H1 (cell line): ENCODE measurements around the gene JAKMIP2. TPM values are rescaled to one million over a fixed set of nuclear protein-coding genes. Genes with fewer than 3 reads are reported as not detected.

Experiments used
- CTCF ChIA-PET: fragments of 300-600 bp; sonication (Branson Sonifier 250); formaldehyde crosslinking; loops from one replicate; lab custom pipeline; 2021; ENCODE audit not compliant: partially characterized antibody; lab: Charles Lee
- POLR2A ChIA-PET: fragments of 300-600 bp; sonication (Branson Sonifier 250); formaldehyde crosslinking; loops from one replicate; lab custom pipeline; 2021; ENCODE audit warnings: inconsistent platforms; ENCODE audit not compliant: partially characterized antibody; lab: Charles Lee
- DNase-seq, 2 experiments: peaks; one replicate each; pipeline versions ENCODE4 v3.0.0 to v3.0.0-alpha.2; 2010 to 2022; ENCODE audit warnings: low spot score in 2 of 2, low read depth in 1 of 2, mixed read lengths in 1 of 2
- FAIRE-seq: peaks from 2 replicates; lab custom pipeline; 2011; peaks lifted over from hg19 to GRCh38; lab: Jason Lieb, UNC
- H2AFZ ChIP-seq: 2 replicates; pipeline ENCODE4 v1.8.1; 2012; ENCODE audit warnings: low read length, inconsistent platforms
- H2AK5ac ChIP-seq: 2 replicates; pipeline ENCODE4 v1.6.1; 2013; ENCODE audit warnings: low read depth, low read length
- H2BK120ac ChIP-seq: replicated peaks from 2 replicates; pipeline ENCODE3; 2013; ENCODE audit warnings: low read depth, low read length, inconsistent platforms
- H2BK12ac ChIP-seq: 2 replicates; pipeline ENCODE4 v1.6.1; 2013; ENCODE audit warnings: low read depth, low read length
- H2BK15ac ChIP-seq: 2 replicates; pipeline ENCODE4 v1.6.1; 2013; ENCODE audit warnings: low read length
- H2BK20ac ChIP-seq: 2 replicates; pipeline ENCODE4 v1.6.1; 2013; ENCODE audit warnings: low read length
- H2BK5ac ChIP-seq: 2 replicates; pipeline ENCODE4 v1.6.1; 2013; ENCODE audit warnings: low read depth, low read length
- H3K14ac ChIP-seq: 2 replicates; pipeline ENCODE4 v1.6.1; 2013; ENCODE audit warnings: inconsistent platforms; ENCODE audit not compliant: insufficient read length
- H3K18ac ChIP-seq: 2 replicates; pipeline ENCODE4 v1.6.1; 2013; ENCODE audit warnings: low read length; ENCODE audit errors: extremely low read depth
- H3K23ac ChIP-seq: 2 replicates; pipeline ENCODE4 v1.6.1; 2013; ENCODE audit warnings: inconsistent platforms; ENCODE audit not compliant: insufficient read length
- H3K23me2 ChIP-seq: 2 replicates; pipeline ENCODE4 v1.6.1; 2013; ENCODE audit warnings: low read depth, low read length
- H3K27ac ChIP-seq: 2 replicates; pipeline ENCODE4 v1.6.1; 2011; ENCODE audit warnings: low read depth, low read length, inconsistent platforms
- H3K27me3 ChIP-seq, 4 experiments: replicated peaks in 1 of 4; 1 replicate in 1 of 4; 2 replicates in 3 of 4; pipeline versions ENCODE4 v1.6.1 to v1.8.1; 2011 to 2013; ENCODE audit warnings: low read length in 3 of 4, mild to moderate bottlenecking in 3 of 4, inconsistent platforms in 2 of 4, mixed read lengths in 2 of 4, moderate library complexity in 1 of 4; ENCODE audit not compliant: control insufficient read depth in 3 of 4, insufficient read depth in 3 of 4; ENCODE audit errors: extremely low read depth in 1 of 4
- H3K36me3 ChIP-seq, 4 experiments: 2 replicates each; pipeline versions ENCODE4 v1.6.1 to v1.8.1; 2011 to 2013; ENCODE audit warnings: mild to moderate bottlenecking in 4 of 4, low read length in 3 of 4, moderate library complexity in 2 of 4, control low read depth in 1 of 4, inconsistent platforms in 1 of 4; ENCODE audit not compliant: insufficient read depth in 4 of 4, control insufficient read depth in 2 of 4
- H3K4ac ChIP-seq: replicated peaks from 2 replicates; pipeline ENCODE3; 2013; ENCODE audit warnings: low read length, low read depth, mixed read lengths, inconsistent platforms; ENCODE audit not compliant: insufficient read length
- H3K4me1 ChIP-seq, 4 experiments: replicated peaks in 1 of 4; 1 replicate in 1 of 4; 2 replicates in 3 of 4; pipeline versions ENCODE4 v1.6.1 to v1.8.1; 2011 to 2013; ENCODE audit warnings: low read length in 3 of 4, inconsistent platforms in 2 of 4, mixed read lengths in 1 of 4; ENCODE audit not compliant: insufficient read depth in 4 of 4, control insufficient read depth in 3 of 4
- H3K4me2 ChIP-seq, 2 experiments: 2 replicates each; pipeline versions ENCODE4 v1.6.1 to v1.8.1; 2011 to 2013; ENCODE audit warnings: low read depth in 2 of 2, low read length in 2 of 2, control low read depth in 1 of 2, inconsistent platforms in 1 of 2, mild to moderate bottlenecking in 1 of 2; ENCODE audit not compliant: insufficient read depth in 1 of 2
- H3K4me3 ChIP-seq, 4 experiments: fragments of 200-600, 300-600 bp in 1 of 4; sonication (generic), shearing (Covaris generic), sonication (Bioruptor Twin) in 1 of 4; 2 replicates each; pipeline versions ENCODE4 v1.5.1 to v1.8.1; 2011 to 2016; ENCODE audit warnings: low read length in 4 of 4, low read depth in 3 of 4, control low read depth in 2 of 4, inconsistent platforms in 2 of 4, mild to moderate bottlenecking in 2 of 4, mixed read lengths in 1 of 4, moderate library complexity in 1 of 4; ENCODE audit not compliant: insufficient read depth in 2 of 4; ENCODE audit errors: extremely low read depth in 1 of 4
- H3K56ac ChIP-seq: replicated peaks from 2 replicates; pipeline ENCODE3; 2013; ENCODE audit warnings: low read depth, mild to moderate bottlenecking, mixed read lengths, low read length, inconsistent platforms; ENCODE audit not compliant: insufficient read length
- H3K79me1 ChIP-seq: 2 replicates; pipeline ENCODE4 v1.6.1; 2013; ENCODE audit warnings: low read depth, low read length, control low read depth
- H3K79me2 ChIP-seq, 2 experiments: 2 replicates each; pipeline versions ENCODE4 v1.6.1 to v1.8.1; 2012 to 2013; ENCODE audit warnings: low read length in 2 of 2, mild to moderate bottlenecking in 2 of 2, inconsistent platforms in 1 of 2; ENCODE audit not compliant: insufficient read depth in 2 of 2, control insufficient read depth in 1 of 2
- H3K9ac ChIP-seq, 4 experiments: replicated peaks in 1 of 4; 1 replicate in 1 of 4; 2 replicates in 3 of 4; pipeline versions ENCODE4 v1.6.1 to v1.8.1; 2011 to 2013; ENCODE audit warnings: low read depth in 3 of 4, low read length in 3 of 4, control low read depth in 2 of 4, mild to moderate bottlenecking in 2 of 4, moderate library complexity in 2 of 4, inconsistent platforms in 1 of 4; ENCODE audit errors: extremely low read depth in 1 of 4
- H3K9me3 ChIP-seq, 2 experiments: 2 replicates each; pipeline versions ENCODE4 v1.6.1 to v1.8.1; 2012 to 2013; ENCODE audit warnings: mild to moderate bottlenecking in 2 of 2, moderate library complexity in 2 of 2, control low read depth in 1 of 2, inconsistent platforms in 1 of 2, low read depth in 1 of 2, low read length in 1 of 2, mixed read lengths in 1 of 2; ENCODE audit not compliant: insufficient read depth in 2 of 2
- H4K20me1 ChIP-seq, 2 experiments: replicated peaks in 1 of 2; 2 replicates each; pipeline versions ENCODE3 to v1.8.1; 2011 to 2013; ENCODE audit warnings: inconsistent platforms in 2 of 2, low read length in 2 of 2, mild to moderate bottlenecking in 1 of 2; ENCODE audit not compliant: insufficient read depth in 2 of 2, control insufficient read depth in 1 of 2
- H4K5ac ChIP-seq: 2 replicates; pipeline ENCODE4 v1.6.1; 2013; ENCODE audit warnings: low read length, low read depth, mixed read lengths, inconsistent platforms; ENCODE audit not compliant: insufficient read length
- H4K8ac ChIP-seq: 2 replicates; pipeline ENCODE4 v1.8.0; 2013; ENCODE audit warnings: mild to moderate bottlenecking, moderate library complexity, low read length, inconsistent platforms; ENCODE audit not compliant: insufficient read depth; ENCODE audit errors: extremely low read depth
- H4K91ac ChIP-seq: replicated peaks from 2 replicates; pipeline ENCODE3; 2013; ENCODE audit warnings: low read length, mixed read lengths, inconsistent platforms; ENCODE audit not compliant: insufficient read length
- BCL11A ChIP-seq, 2 experiments: IDR thresholded peaks; one replicate each; pipeline ENCODE4 v1.6.1; 2011; ENCODE audit warnings: low read depth in 2 of 2, low read length in 2 of 2, mild to moderate bottlenecking in 2 of 2
- KDM4A ChIP-seq: IDR thresholded peaks from one replicate; pipeline ENCODE4 v1.7.1; 2012; ENCODE audit warnings: low read depth, mild to moderate bottlenecking, moderate library complexity, low read length, inconsistent platforms; ENCODE audit not compliant: severe bottlenecking
- TAF7 ChIP-seq: optimal IDR thresholded peaks from 2 replicates; pipeline ENCODE3; 2011; ENCODE audit warnings: low read depth, mild to moderate bottlenecking, inconsistent platforms, low read length, moderate library complexity, borderline replicate concordance
- WGBS, 2 experiments: shearing (Covaris generic) in 1 of 2; methylation state at CpG; one replicate each; pipeline versions ENCODE4 v1.1.6 to v1.1.7; 2013 to 2015; ENCODE audit warnings: low lambda C conversion rate in 2 of 2, mixed read lengths in 2 of 2, inconsistent platforms in 1 of 2, low coverage in 1 of 2, missing lambda C conversion rate in 1 of 2; ENCODE audit not compliant: insufficient replicate concordance in 2 of 2, insufficient coverage in 1 of 2, insufficient read length in 1 of 2; ENCODE audit errors: extremely low coverage in 1 of 2, missing lambda C conversion rate in 1 of 2; 5-methylcytosine and 5-hydroxymethylcytosine counted together
- polyA plus RNA-seq, 7 experiments: library from polyadenylated mRNA; depleted of rRNA in 3 of 7; stranded (reverse) in 5 of 7; unstranded in 2 of 7; fragments of >200 nt in 5 of 7; fragments of 200-250 nt in 2 of 7; gene quantifications; 1 replicate in 5 of 7; 2 replicates in 1 of 7; 4 replicates in 1 of 7; pipeline versions ENCODE4 v1.2.1 to v1.2.3, GENCODE V29; 2011 to 2013; ENCODE audit warnings: missing spikeins in 2 of 7, mixed read lengths in 2 of 7
- total RNA-seq: library from RNA; stranded (reverse); fragmentation: NEBNext Ultra II Directional; extraction: Animal tissue kit (Norgen Biotek cat#: 25700); gene quantifications from 2 replicates; pipeline ENCODE4 v1.2.1, GENCODE V29; 2021

JAKMIP2 gene
- total and polyA plus RNA-seq, 2 of the 8 experiments (the other 6 are each of a cell fraction or from before 2014, with no cell fraction given) = 2.4 to 13.6 TPM

- Histone ChIP-seq H3K27ac (no peak overlapping the region), H3K4me3 (no peak overlapping the region), H2BK5ac (no peak overlapping the region), H2AFZ (no peak overlapping the region), H3K79me2 (no peaks in the 10 kb centered on the region), H3K23ac (no peak overlapping the region), H3K23me2 (no peaks in the 10 kb centered on the region), H2BK12ac (no peak overlapping the region), H3K27me3 (no peaks in the 10 kb centered on the region), H2AK5ac (no peak overlapping the region), H2BK20ac (no peak overlapping the region), H3K18ac (no peak overlapping the region), H3K9ac (no peak overlapping the region), H4K5ac (no peak overlapping the region), H4K20me1 (no peaks in the 10 kb centered on the region), H3K79me1 (no peaks in the 10 kb centered on the region), H2BK120ac (no peak overlapping the region), H3K4me2 (no peak overlapping the region), H4K91ac (no peak overlapping the region), H3K4me1 (0 out of 7 replicates have a peak, but pooled peaks cover 0 to 2% (median 0%) of the 10 kb centered on the region in 4 experiments), H3K14ac (no peak overlapping the region), H3K9me3 (no peaks in the 10 kb centered on the region), H3K4ac (no peak overlapping the region), H3K36me3 (no peaks in the 10 kb centered on the region), H4K8ac (no peak overlapping the region), H2BK15ac (no peak overlapping the region), H3K56ac (no peak overlapping the region)
- TF ChIP-seq KDM4A (no peak), TAF7 (no peak), BCL11A (IDR thresholded peaks at IDR 0.05; ENCODE audit: low read depth in 2 of 2, low read length in 2 of 2) (no peak)
- WGBS, 2 experiments = 90% methylated on average over 3 of the region's 3 CpGs; no CpG with 5 or more reads in 1 of the 2 experiments
- DNase-seq = no peak
- ChIA-PET POLR2A (no interaction called here), CTCF (interaction anchor here (1.3 kb wide), 1 partner anchor 22 kb away, joined by 4 read pairs; no protein-coding TSS in a partner anchor)
- FAIRE-seq = no peak
Observed at GRCh38 chr5:147800491-147800890, 18.0 kb upstream of the JAKMIP2 start.
